WTC11 (cell line): ENCODE results near the gene IFITM5. TPM values are rescaled to one million over a fixed set of nuclear protein-coding genes. Genes with fewer than 3 reads are reported as not detected.

Source experiments
- ATF3 ChIP-seq: sonication (generic); formaldehyde crosslinking; conservative IDR thresholded peaks from 2 replicates; pipeline ENCODE4 v1.8.1; 2022; ENCODE audit warnings: mild to moderate bottlenecking, missing genetic modification reagents
- CREB1 ChIP-seq: sonication (generic); formaldehyde crosslinking; IDR thresholded peaks from 2 replicates; pipeline ENCODE4 v1.8.0; 2023; ENCODE audit warnings: mild to moderate bottlenecking, missing genetic modification reagents
- CTCF ChIP-seq: fragments of 200-600 bp; IDR thresholded peaks from 2 replicates; pipeline ENCODE4 v1.8.0; 2022; ENCODE audit warnings: antibody characterized with exemption
- ELF4 ChIP-seq: sonication (generic); formaldehyde crosslinking; IDR thresholded peaks from 2 replicates; pipeline ENCODE4 v1.8.1; 2022; ENCODE audit warnings: low read depth, mild to moderate bottlenecking, moderate library complexity, missing genetic modification reagents
- ETV6 ChIP-seq: sonication (generic); formaldehyde crosslinking; IDR thresholded peaks from 2 replicates; pipeline ENCODE4 v1.8.1; 2022; ENCODE audit warnings: mild to moderate bottlenecking, missing genetic modification reagents
- GRHL2 ChIP-seq: fragments of 250-450 bp; sonication (Bioruptor Pico); IDR thresholded peaks from 2 replicates; pipeline ENCODE4 v1.8.0; 2022; ENCODE audit warnings: mild to moderate bottlenecking, moderate library complexity; ENCODE audit not compliant: insufficient replicate concordance, severe bottlenecking
- MAX ChIP-seq: sonication (generic); formaldehyde crosslinking; IDR thresholded peaks from 2 replicates; pipeline ENCODE4 v1.8.0; 2022; ENCODE audit warnings: mild to moderate bottlenecking, missing genetic modification reagents
- NFATC4 ChIP-seq: fragments of 250-450 bp; sonication (Bioruptor Pico); IDR thresholded peaks from 2 replicates; pipeline ENCODE4 v1.9.0; 2021; ENCODE audit warnings: mild to moderate bottlenecking
- NR3C1 ChIP-seq: sonication (generic); formaldehyde crosslinking; conservative IDR thresholded peaks from 2 replicates; pipeline ENCODE4 v1.8.1; 2023; ENCODE audit warnings: low read depth, mild to moderate bottlenecking, missing genetic modification reagents
- PRDM15 ChIP-seq: sonication (generic); formaldehyde crosslinking; IDR thresholded peaks from 2 replicates; pipeline ENCODE4 v1.8.0; 2022; ENCODE audit warnings: missing genetic modification reagents
- PREB ChIP-seq: sonication (generic); formaldehyde crosslinking; IDR thresholded peaks from 2 replicates; pipeline ENCODE4 v1.8.1; 2022; ENCODE audit warnings: mild to moderate bottlenecking, missing genetic modification reagents, moderate library complexity, borderline replicate concordance
- RELA ChIP-seq: sonication (generic); formaldehyde crosslinking; IDR thresholded peaks from 2 replicates; pipeline ENCODE4 v1.8.1; 2022; ENCODE audit warnings: missing genetic modification reagents, mild to moderate bottlenecking, borderline replicate concordance
- RORB ChIP-seq: fragments of 250-450 bp; sonication (Bioruptor Pico); IDR thresholded peaks from 2 replicates; pipeline ENCODE4 v1.9.0; 2021; ENCODE audit warnings: mild to moderate bottlenecking
- SMAD4 ChIP-seq: sonication (generic); formaldehyde crosslinking; IDR thresholded peaks from 2 replicates; pipeline ENCODE4 v1.8.0; 2022; ENCODE audit warnings: mild to moderate bottlenecking, missing genetic modification reagents
- SP1 ChIP-seq: sonication (generic); formaldehyde crosslinking; conservative IDR thresholded peaks from 2 replicates; pipeline ENCODE4 v1.8.1; 2022; ENCODE audit warnings: missing genetic modification reagents
- TCF7 ChIP-seq: sonication (generic); formaldehyde crosslinking; IDR thresholded peaks from 2 replicates; pipeline ENCODE4 v1.8.0; 2022; ENCODE audit warnings: mild to moderate bottlenecking, low read depth, missing genetic modification reagents, moderate library complexity
- TEAD1 ChIP-seq: sonication (generic); formaldehyde crosslinking; IDR thresholded peaks from 2 replicates; pipeline ENCODE4 v1.8.0; 2022; ENCODE audit warnings: mild to moderate bottlenecking, missing genetic modification reagents
- TEAD4 ChIP-seq: sonication (generic); formaldehyde crosslinking; IDR thresholded peaks from 2 replicates; pipeline ENCODE4 v1.8.0; 2022; ENCODE audit warnings: mild to moderate bottlenecking, missing genetic modification reagents
- USF1 ChIP-seq: sonication (generic); formaldehyde crosslinking; IDR thresholded peaks from 2 replicates; pipeline ENCODE4 v1.8.0; 2022; ENCODE audit warnings: mild to moderate bottlenecking, missing genetic modification reagents
- USF2 ChIP-seq: sonication (generic); formaldehyde crosslinking; IDR thresholded peaks from 2 replicates; pipeline ENCODE4 v1.8.1; 2023; ENCODE audit warnings: mild to moderate bottlenecking, missing genetic modification reagents, moderate library complexity
- ZNF138 ChIP-seq: sonication (generic); formaldehyde crosslinking; conservative IDR thresholded peaks from 2 replicates; pipeline ENCODE4 v1.8.1; 2022; ENCODE audit warnings: mild to moderate bottlenecking, moderate library complexity, missing genetic modification reagents
- ZNF219 ChIP-seq: sonication (generic); formaldehyde crosslinking; IDR thresholded peaks from 2 replicates; pipeline ENCODE4 v1.8.0; 2023; ENCODE audit warnings: missing genetic modification reagents, mild to moderate bottlenecking, borderline replicate concordance
- ZNF317 ChIP-seq: sonication (generic); formaldehyde crosslinking; IDR thresholded peaks from 2 replicates; pipeline ENCODE4 v1.8.1; 2023; ENCODE audit warnings: low read depth, mild to moderate bottlenecking, moderate library complexity, missing genetic modification reagents, borderline replicate concordance
- ZNF396 ChIP-seq: fragments of 250-450 bp; sonication (Bioruptor Pico); IDR thresholded peaks from 2 replicates; pipeline ENCODE4 v1.8.0; 2021; ENCODE audit warnings: mild to moderate bottlenecking, moderate library complexity, borderline replicate concordance
- ZNF416 ChIP-seq: fragments of 250-450 bp; sonication (Bioruptor Pico); IDR thresholded peaks from 2 replicates; pipeline ENCODE4 v1.9.0; 2021; ENCODE audit warnings: mild to moderate bottlenecking, inconsistent platforms
- ZNF423 ChIP-seq: fragments of 250-450 bp; sonication (Bioruptor Pico); IDR thresholded peaks from 2 replicates; pipeline ENCODE4 v2.1.2; 2022; ENCODE audit warnings: mild to moderate bottlenecking, moderate library complexity
- total RNA-seq: library from RNA; stranded (reverse); gene quantifications from 3 replicates; pipeline ENCODE4 v1.2.3, GENCODE V29; 2021

The IFITM5 gene
- total RNA-seq, 1 experiment from 2014 or later: not detected

- TF ChIP-seq ZNF219 (CRISPR knock-in tag) (no peak; the same call in 1 of the 2 replicates), ZNF423 (CRISPR knock-in tag) (no peak), MAX (CRISPR knock-in tag) (0 out of 2 replicates have a peak, but pooled peaks have one; percentile 70), TEAD1 (0 out of 2 replicates have a peak, but pooled peaks have one; percentile 32), ETV6 (no peak; the same call in 1 of the 2 replicates), ZNF317 (CRISPR knock-in tag) (no peak), NFATC4 (no peak), PRDM15 (CRISPR knock-in tag) (0 out of 2 replicates have a peak, but pooled peaks have one; percentile 19), SP1 (no peak), TCF7 (CRISPR knock-in tag) (no peak), SMAD4 (CRISPR knock-in tag) (no peak), GRHL2 (no peak), ZNF396 (CRISPR knock-in tag) (no peak), ELF4 (CRISPR knock-in tag) (no peak), ATF3 (CRISPR knock-in tag) (no peak), TEAD4 (0 out of 2 replicates have a peak, but pooled peaks have one; percentile 17), USF1 (CRISPR knock-in tag) (peak; percentile 45), CTCF (no peak), PREB (no peak), RORB (CRISPR knock-in tag) (no peak), USF2 (CRISPR knock-in tag) (no peak), RELA (CRISPR knock-in tag) (no peak; the same call in 1 of the 2 replicates), NR3C1 (CRISPR knock-in tag) (no peak), ZNF138 (no peak), CREB1 (CRISPR knock-in tag) (no peak), ZNF416 (CRISPR knock-in tag) (no peak)
- TF ChIP-seq, all 79 proteins: peak for 12
These were observed 16.8 kb upstream of the IFITM5 start (continued) for GRCh38 chr11:316031-316701.
